ENCODE results near the gene PHACTR4.

GRCh38 chr1:28401760-28402159 lies 32.2 kb downstream of the PHACTR4 start:
- TF ChIP-seq POLR2A (IDR thresholded peaks at IDR 0.05) (no peak), CTCF (IDR thresholded peaks at IDR 0.05) (no peak), POLR2AphosphoS5 (IDR thresholded peaks at IDR 0.05) (no peak), EP300 (IDR thresholded peaks at IDR 0.05) (no peak)

All from gastroesophageal sphincter (tissue), 3 donors.